GM12878 (cell line): ENCODE data around the gene MVB12B.

Experiments used
- CHD4 ChIP-seq: fragments of 200-600 bp; sonication (generic); IDR thresholded peaks from 2 replicates; pipeline ENCODE4 v1.6.1; 2016; ENCODE audit warnings: mild to moderate bottlenecking
- CTCF ChIP-seq, 3 experiments: IDR thresholded peaks in 2 of 3; conservative IDR thresholded peaks in 1 of 3; 2 replicates each; pipeline ENCODE4 v1.5.1; 2011; ENCODE audit warnings: low read depth in 3 of 3, low read length in 3 of 3, mild to moderate bottlenecking in 3 of 3, control low read depth in 2 of 3, moderate library complexity in 2 of 3, inconsistent platforms in 1 of 3, mixed read lengths in 1 of 3; ENCODE audit not compliant: control insufficient read depth in 2 of 3, insufficient read depth in 1 of 3; ENCODE audit errors: extremely low read depth in 1 of 3
- ETV6 ChIP-seq, 2 experiments: fragments of 450-650 bp in 1 of 2; IDR thresholded peaks in 1 of 2; conservative IDR thresholded peaks in 1 of 2; 2 replicates each; pipeline ENCODE4 v1.6.1; 2014; ENCODE audit warnings: antibody characterized with exemption in 1 of 2, borderline replicate concordance in 1 of 2, low read depth in 1 of 2, mild to moderate bottlenecking in 1 of 2, moderate library complexity in 1 of 2
- EZH2 ChIP-seq: IDR thresholded peaks from 2 replicates; pipeline ENCODE4 v1.6.1; 2012; ENCODE audit warnings: low read depth, mild to moderate bottlenecking, control low read depth, inconsistent platforms, low read length, borderline replicate concordance; ENCODE audit not compliant: control insufficient read depth
- JUND ChIP-seq: IDR thresholded peaks from 2 replicates; pipeline ENCODE4 v1.6.1; 2012; ENCODE audit warnings: low read depth, mild to moderate bottlenecking, low read length, improper control_type of control experiment, moderate library complexity
- MAX ChIP-seq: IDR thresholded peaks from 2 replicates; pipeline ENCODE4 v1.6.1; 2012; ENCODE audit warnings: low read depth, low read length, improper control_type of control experiment
- NFXL1 ChIP-seq: fragments of 450-650 bp; IDR thresholded peaks from 2 replicates; pipeline ENCODE4 v1.6.1; 2017; ENCODE audit warnings: antibody characterized with exemption, mild to moderate bottlenecking, borderline replicate concordance
- SRF ChIP-seq, 2 experiments: IDR thresholded peaks; 2 replicates each; pipeline ENCODE4 v1.6.1; 2011; ENCODE audit warnings: low read depth in 2 of 2, low read length in 2 of 2, mild to moderate bottlenecking in 1 of 2, moderate library complexity in 1 of 2
- ZNF274 ChIP-seq: IDR thresholded peaks from one replicate; pipeline ENCODE4 v1.8.0; 2011; ENCODE audit not compliant: insufficient read length, insufficient read depth

DNA sequence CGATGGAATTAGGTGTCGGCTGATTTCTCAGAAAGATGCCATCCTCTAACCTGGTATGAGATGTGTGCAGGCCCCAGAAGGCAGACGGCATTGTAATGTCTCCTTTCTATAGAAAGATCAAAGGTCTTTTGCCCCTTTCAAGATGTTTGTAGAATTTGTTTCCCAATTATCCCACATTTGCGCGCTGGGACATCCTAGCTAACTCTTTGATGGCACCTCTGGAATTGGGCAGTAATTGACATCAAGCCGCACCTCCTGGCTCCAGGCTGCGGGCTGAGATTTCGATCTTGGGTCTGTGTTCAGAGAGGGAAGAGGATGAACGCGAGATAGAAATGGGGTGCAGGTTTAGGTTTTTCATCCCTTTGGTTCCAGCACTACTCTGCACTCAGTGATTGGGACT is 202.3 kb downstream of the MVB12B start:
- TF ChIP-seq CTCF (IDR thresholded peaks at IDR 0.05 in 2 of 3, conservative IDR thresholded peaks at IDR 0.05 in 1 of 3; ENCODE audit: control insufficient read depth in 2 of 3, extremely low read depth in 1 of 3, insufficient read depth in 1 of 3, low read depth in 3 of 3, low read length in 3 of 3) (no peak), ZNF274 (no peak), JUND (no peak), ETV6 (conservative IDR thresholded peaks at IDR 0.05 in 1 of 2, IDR thresholded peaks at IDR 0.05 in 1 of 2; ENCODE audit: borderline replicate concordance in 1 of 2, low read depth in 1 of 2) (no peak), MAX (no peak), NFXL1 (no peak), CHD4 (no peak), EZH2 (no peak), SRF (IDR thresholded peaks at IDR 0.05; ENCODE audit: low read depth in 2 of 2, low read length in 2 of 2) (no peak)
